ENCODE results near the gene CSNK2B.

The CSNK2B gene

DNA sequence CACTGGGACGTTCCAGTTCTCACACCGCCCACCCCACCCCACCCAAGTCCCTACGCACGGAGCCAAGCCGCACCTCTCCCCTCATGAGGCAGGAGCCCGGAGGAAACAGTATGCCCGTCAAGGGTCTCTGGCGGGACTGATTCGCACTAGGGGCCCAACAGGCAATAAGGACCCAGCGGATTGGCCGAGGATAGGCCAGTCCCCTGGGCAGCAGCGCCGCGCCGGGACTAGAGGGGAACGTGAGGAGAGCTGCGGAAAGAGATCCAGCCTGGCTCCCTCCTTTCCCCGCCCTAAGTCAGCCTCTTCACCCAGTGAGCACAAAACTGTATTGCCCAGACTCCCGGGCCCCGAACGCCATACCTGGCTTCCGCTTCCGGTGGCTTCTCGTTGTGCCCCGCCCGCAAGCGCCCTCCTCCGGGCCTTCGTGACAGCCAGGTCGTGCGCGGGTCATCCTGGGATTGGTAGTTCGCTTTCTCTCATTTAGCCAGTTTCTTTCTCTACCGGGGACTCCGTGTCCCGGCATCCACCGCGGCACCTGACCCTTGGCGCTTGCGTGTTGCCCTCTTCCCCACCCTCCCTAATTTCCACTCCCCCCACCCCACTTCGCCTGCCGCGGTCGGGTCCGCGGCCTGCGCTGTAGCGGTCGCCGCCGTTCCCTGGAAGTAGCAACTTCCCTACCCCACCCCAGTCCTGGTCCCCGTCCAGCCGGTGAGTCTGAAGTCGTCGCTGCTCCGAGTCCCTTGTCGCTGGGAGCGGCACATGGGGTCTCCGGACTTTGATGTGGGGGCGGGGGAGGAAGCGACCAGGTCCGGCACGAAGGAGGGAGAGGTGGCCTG, at the start of gene CSNK2B:
Gene CSNK2B, plus strand, starts transcription at position 580 of the 836 bp plus-strand sequence. CDS start 752 bp downstream, outside the sequence.
- DNase-seq: peak; percentile 99

DNA sequence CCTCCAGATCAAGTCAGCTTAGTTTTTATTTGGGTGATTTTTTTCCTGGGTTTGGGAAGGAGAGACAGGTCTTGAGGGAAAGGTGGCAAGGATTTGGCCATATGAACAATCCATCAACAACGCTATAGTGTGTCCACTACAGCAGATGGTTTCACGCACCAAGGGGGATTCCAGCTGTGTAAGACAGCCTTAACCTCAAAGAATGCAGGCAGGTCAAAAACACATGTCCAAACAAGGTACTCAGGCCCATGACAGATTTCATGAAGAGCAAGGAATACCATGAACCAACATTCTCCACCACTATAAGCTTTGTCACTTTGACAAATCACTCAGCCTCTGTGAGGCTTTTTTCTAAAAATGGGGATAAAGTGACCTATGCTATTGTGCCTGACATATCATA, 48.9 kb upstream of the CSNK2B start:
- DNase-seq: no peak

DNA sequence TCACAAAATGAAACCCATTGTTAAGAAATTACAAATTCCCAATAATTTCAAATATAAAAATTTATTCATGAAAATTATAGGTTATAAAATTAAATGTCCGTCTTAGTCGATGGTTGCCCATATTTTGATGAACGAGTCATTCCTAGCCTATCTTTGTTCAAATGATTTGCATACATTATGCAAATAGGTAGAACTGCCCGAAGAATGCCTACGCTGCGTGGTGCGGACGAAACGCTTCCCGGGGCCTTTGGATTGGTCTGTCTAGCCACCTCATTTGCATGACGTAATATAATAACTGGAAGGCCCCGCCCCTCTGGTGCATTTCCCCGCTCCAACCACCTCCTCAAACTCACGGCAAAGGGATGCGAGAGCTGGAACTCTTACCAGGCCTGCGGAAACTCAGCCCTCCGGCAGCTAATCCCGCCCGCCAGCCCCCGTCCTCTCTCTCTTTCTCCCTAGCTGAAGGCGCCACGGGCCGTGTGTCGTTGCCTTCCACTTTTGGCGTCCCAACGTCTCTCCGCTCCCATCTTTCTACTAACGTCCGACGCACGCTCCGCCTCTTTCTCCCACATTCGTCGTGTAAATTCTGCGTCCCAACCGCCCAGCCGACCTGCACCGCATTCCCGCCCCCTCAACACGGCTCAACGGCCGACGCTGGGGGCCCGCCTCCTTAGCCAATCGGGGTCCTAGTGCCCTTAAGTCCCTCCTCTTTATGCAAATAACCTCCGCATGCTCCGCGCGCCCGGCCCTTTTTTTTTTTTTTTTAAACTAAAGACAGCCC, 45.9 kb upstream of the CSNK2B start:
- DNase-seq: peak; percentile 99

DNA sequence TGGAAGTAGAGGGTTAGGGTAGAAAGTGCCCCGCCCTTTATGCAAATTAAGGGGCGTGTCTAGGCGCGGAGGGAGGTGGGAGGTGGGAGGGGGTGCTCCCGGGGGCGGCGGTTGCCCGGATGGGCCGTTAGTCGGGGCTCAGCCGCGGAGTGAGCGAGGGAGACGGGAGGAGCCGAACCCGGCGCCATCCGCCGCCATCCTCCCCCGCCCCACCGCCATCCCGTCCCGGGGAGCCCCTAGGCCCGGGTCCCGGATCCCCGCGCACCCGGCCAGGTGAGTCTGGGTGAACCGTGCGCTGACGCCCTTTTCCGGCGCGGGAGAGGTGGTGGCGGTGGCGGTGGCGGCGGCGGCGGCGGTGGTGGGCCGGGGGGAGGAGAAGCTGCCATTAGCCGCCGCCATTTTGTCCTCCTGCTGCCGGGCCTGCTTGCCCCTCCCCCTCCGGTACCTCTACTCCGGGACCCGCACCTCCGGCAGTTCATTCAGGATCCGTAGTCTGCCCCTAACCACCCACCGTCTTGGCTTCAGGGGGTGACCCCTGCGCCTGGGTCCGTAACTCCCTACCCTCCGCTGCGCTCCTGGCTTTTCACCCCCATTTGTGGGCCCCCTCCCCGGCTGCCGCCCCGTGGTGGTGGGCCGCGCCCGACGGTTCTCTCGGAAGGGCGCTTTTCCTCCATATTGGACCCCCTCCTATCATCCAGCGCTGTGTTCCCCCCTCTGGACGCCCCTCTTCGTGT, 45.1 kb upstream of the CSNK2B start, which contains the start of gene PRRC2A:
Gene PRRC2A, plus strand, starts transcription at position 130 of the 734 bp plus-strand sequence. CDS start 2,075 bp downstream, outside the sequence.
- peak; percentile 87 for DNase-seq

DNA sequence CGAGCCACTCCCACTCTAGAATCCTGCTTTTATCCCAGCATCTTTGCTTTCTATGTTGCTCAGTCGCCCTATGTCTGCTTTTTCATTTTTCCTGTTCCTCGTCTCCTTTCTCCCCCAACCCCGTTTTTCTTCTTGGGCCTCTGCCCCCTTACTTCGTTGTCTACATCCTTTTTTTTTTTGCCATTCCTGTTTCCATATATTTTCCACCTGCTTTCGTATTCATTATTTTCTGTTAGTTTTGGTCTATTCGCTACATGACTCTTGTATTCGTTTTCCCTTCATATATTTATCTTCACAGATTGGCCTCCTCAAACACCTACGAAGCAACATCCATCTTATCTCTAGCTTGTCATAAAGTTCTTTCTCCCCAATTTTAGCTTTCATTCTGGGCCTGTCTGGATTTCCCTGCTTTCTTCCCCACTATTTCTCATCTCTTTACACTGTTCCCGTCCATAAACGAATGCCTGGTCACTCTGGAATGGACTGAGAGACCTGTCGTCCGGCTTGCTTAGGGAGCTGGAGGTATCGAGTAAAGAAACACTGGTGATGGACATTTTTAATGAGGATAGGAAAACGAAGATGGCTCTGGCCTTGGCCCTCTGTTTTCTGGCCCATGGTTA, 44.5 kb upstream of the CSNK2B start:
- DNase-seq: no peak

DNA sequence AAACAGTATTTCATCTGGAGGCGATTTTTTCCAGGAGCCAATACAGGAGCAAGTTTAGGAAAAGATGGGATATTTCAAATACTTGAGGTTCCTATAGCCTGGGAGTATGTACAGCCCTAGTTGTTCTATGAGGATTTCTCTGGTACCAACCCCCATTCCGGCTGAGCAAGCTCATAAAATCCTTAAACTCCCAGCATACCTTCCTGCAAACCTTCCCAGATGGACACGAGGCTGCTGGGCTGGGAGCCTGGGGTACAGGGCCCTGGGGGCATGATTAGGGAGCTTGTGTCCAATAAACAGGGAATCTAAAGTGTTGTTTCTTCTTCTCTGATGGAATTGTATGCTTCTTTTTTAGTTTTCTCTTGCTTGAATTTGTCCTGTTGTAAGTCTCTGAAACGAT, 43.9 kb upstream of the CSNK2B start:
- DNase-seq: no peak

DNA sequence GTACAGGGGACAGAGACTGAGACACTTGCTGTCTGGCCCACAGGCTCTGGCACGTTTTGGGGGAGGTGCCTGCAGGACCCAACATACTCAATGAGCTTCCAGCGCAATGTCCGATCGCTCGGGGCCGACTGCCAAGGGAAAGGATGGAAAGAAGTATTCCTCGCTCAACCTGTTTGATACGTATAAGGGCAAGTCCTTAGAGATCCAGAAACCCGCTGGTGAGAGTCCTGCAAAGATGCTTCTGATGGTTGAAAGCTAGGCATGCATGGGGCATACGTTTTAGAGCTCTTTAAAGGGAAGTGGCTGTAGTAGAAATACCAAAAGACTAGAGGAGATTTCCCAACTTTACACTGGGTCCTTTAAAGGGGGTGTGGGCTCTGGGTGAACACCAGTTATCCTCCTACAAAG, 43.2 kb upstream of the CSNK2B start:
- no peak for DNase-seq

DNA sequence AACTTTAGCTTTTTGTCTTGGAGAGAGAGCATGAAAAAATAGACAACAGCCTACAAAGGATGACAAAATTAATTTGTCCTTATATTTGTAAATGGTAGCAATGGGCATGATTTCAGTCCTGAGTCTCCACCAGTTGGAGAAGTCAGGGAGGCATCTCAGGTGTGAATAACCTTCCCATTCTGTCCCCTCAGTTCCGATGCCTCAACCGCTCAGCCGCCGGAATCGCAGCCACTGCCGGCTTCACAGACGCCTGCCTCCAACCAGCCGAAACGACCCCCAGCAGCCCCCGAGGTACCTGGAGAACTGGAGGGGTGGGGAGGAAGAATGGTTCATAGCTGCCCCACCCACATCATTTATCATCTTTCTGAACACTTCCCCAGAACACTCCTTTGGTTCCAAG, 41.8 kb upstream of the CSNK2B start:
- DNase-seq: no peak

DNA sequence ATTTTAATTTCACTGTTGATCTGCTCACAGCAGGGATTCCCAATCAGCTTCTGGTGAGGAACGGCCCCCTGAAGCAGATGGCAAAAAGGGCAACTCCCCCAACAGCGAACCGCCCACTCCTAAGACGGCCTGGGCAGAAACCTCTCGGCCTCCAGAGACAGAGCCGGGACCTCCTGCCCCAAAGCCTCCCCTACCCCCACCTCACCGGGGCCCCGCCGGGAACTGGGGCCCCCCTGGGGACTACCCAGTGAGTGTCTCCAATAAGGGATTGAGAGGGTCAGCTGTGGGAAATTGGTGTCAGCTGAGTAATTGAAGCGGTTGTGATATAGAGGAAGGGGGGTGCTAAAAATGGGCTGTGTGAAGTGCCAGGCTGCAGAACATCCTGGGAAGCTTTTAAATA, 38.9 kb upstream of the CSNK2B start:
- DNase-seq: no peak

DNA sequence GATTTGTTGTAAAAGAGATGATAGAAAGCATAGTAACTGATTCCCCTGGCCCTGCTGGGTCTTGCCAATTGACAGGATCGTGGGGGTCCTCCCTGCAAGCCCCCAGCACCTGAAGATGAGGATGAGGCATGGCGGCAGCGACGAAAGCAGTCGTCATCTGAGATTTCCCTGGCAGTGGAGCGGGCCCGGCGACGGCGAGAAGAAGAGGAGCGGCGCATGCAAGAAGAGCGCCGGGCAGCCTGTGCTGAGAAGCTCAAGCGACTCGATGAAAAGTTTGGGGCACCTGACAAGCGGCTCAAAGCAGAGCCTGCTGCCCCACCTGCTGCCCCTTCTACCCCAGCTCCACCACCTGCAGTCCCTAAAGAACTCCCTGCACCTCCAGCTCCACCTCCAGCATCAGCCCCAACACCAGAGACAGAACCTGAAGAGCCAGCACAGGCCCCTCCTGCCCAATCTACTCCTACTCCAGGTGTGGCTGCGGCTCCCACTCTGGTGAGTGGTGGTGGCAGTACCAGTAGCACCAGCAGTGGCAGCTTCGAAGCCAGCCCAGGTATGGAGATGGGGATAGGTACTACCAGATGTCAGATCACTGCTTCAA, 38.1 kb upstream of the CSNK2B start:
- no peak for DNase-seq

DNA sequence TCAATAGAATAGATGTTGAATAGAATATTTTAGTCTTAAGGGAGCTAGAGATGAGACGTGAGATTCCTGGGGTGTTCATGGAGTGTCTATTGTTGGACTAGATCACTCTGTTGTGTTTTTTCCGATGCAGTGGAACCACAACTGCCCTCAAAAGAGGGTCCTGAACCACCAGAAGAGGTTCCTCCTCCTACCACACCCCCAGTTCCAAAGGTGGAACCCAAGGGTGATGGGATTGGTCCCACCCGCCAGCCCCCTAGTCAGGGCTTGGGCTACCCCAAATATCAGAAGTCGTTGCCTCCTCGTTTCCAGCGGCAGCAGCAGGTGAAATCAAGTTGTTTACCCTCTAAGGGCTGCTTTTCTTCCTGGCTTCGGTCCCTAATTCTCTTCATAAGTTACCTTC, 36.9 kb upstream of the CSNK2B start:
- no peak for DNase-seq

DNA sequence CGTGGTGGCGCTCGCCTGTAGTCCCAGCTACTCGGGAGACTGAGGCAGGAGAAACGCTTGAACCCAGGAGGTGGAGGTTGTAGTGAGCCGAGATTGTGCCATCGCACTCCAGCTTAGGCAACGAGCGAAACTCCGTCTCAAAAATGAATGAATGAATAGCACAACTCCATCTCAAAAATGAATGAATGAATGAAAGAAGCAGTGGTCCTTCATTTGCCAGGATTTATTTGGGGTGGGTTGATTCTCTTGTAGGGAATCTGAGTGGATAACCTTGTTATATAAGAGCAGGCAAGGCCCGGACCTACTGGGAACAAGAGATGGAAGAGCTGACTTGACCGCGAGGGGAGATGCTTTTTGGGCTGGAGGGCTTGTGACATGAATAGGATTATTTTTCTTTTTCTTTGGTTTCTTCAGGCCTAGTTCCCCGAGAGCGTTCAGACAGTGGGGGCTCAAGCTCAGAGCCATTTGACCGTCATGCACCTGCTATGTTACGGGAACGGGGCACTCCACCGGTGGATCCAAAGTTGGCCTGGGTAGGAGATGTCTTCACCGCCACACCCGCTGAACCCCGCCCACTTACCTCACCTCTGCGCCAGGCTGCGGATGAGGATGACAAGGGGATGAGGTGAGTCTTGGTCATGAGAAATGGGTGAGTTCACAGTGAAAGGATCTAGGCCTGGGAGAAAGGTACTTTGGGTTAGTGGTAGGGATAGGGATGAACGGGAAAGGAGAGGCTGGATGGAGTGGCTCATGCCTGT, 35.5 kb upstream of the CSNK2B start:
- no peak for DNase-seq

DNA sequence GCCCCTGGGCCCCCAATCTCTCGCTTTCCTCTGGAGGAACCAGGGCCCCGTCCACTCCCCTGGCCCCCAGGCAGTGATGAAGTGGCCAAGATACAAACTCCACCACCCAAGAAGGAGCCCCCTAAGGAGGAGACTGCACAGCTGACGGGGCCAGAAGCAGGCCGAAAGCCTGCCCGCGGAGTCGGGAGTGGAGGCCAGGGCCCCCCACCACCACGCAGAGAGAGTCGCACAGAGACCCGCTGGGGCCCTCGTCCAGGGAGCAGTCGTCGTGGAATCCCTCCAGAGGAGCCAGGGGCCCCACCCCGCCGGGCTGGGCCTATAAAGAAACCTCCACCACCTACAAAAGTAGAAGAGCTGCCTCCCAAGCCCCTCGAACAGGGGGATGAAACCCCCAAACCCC, 34.7 kb upstream of the CSNK2B start:
- DNase-seq: no peak

DNA sequence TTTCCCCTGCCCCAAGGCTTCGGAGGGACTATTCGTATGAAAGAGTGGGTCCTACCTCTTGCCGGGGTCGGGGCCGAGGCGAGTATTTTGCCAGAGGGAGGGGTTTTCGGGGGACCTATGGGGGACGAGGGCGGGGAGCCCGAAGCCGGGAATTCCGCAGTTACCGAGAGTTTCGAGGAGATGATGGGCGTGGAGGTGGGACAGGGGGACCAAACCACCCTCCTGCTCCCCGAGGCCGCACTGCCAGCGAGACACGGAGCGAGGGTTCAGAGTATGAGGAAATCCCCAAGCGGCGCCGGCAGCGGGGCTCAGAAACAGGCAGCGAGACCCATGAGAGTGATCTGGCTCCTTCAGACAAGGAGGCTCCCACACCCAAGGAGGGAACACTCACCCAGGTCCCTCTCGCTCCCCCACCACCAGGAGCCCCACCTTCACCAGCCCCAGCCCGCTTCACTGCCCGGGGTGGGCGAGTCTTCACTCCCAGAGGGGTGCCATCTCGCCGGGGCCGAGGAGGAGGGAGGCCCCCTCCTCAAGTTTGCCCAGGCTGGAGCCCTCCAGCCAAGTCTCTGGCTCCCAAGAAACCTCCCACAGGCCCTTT, 34.1 kb upstream of the CSNK2B start:
- DNase-seq: no peak

DNA sequence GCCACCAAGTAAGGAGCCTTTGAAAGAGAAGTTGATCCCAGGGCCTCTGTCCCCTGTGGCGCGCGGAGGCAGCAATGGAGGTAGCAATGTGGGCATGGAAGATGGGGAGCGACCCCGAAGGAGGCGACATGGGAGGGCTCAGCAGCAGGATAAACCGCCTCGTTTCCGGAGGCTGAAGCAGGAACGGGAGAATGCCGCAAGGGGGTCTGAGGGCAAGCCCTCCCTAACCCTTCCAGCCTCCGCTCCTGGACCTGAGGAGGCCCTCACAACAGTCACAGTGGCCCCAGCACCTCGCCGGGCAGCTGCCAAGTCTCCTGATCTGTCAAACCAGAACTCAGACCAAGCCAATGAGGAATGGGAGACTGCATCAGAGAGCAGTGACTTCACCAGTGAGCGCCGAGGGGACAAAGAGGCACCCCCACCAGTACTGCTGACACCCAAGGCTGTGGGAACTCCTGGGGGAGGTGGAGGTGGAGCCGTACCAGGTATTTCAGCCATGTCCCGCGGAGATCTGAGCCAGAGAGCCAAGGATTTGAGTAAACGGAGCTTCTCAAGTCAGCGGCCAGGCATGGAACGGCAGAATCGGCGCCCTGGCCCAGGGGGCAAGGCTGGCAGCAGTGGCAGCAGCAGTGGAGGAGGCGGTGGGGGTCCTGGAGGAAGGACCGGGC, 33.5 kb upstream of the CSNK2B start:
- DNase-seq: no peak

DNA sequence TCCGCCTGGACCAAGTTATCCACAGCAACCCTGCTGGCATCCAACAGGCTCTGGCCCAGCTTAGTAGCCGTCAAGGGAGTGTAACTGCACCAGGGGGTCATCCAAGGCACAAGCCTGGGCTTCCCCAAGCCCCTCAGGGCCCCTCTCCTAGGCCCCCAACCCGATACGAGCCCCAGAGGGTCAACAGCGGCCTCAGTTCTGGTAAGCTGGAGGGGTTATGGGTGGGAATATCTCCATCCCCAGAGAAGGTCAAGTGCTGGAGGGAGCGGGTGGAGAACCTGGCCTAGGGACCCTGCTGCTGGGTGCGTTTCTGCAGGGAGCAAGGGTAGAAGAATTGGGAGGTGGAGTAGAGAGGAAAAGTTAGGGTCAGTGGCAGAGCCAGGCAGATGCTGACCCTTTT, 32.4 kb upstream of the CSNK2B start:
- no peak for DNase-seq

DNA sequence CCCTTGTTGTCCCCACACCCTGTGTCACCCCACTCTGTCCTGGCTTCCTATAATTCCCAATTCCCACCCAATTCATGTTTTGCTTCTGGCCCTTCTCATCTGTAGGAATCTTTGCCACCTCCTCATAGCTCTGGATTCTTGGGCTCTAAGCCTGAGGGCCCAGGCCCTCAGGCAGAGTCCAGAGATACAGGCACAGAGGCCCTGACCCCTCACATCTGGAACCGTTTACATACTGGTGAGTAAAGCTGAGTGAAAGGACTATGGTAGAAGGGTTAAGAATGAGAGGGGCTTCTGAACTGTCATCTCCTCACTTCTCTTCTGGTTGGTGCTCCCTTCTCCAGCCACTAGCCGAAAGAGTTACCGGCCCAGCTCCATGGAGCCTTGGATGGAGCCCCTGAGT, 31.7 kb upstream of the CSNK2B start:
- DNase-seq: no peak

DNA sequence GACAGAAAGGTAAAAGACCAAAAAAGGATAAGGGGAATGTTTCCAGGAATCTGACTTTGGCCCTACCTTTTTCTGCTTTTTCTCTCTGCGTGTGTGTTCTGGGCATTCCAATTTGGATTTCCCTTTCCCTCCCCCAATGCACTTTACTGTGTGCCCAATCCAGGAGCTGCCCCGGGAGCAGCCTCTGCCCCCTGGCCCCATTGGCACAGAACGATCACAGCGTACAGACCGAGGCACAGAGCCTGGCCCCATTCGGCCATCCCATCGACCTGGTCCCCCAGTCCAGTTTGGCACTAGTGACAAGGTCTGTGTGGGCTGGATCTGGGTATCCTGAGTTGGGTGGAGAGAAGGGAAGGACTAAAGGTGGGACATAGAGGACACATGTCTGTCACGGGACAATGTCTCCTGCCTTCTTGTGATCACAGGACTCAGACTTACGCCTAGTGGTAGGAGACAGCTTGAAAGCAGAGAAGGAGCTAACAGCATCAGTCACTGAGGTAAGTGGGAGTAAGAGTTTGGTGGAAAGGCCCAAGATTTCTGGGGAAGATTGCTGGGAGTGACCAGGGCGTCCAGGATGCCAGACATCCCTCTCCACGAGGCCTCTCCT, 30.8 kb upstream of the CSNK2B start:
- DNase-seq: no peak

DNA sequence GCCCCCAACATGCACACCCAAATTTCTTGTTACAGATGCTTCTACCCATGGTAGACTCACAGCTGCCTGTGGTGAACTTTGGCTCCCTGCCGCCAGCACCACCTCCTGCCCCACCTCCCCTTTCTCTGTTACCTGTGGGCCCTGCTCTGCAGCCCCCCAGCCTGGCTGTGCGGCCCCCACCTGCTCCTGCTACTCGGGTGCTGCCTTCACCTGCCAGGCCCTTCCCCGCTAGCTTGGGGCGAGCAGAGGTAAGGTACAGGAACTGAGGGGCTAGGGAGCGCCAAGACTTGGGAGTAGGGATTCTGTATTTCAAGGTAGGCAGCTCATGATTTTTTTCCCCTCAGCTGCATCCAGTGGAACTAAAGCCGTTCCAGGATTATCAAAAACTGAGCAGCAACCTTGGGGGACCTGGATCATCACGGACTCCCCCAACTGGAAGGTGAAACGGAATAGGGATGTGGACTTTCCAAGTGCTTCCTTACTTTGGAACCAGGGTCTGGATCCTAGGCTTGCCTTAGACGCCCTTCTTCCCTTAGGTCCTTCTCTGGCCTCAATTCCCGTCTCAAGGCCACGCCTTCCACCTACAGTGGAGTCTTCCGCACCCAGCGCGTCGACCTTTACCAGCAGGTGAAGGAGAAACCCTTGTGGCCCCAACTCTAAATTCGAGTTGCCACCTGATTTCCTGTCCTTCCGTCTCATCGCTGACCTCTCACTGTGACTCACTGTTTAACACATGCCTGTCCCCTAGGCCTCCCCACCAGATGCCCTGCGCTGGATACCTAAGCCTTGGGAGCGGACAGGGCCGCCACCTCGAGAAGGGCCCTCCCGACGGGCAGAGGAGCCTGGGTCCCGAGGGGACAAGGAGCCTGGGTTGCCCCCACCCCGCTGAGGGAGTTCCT, 28.9 kb upstream of the CSNK2B start:
- no peak for DNase-seq
